ENCODE measurements around the gene GDI1. TPM values are rescaled to one million over a fixed set of nuclear protein-coding genes. Genes with fewer than 3 reads are reported as not detected.

Gene GDI1
- total and polyA plus RNA-seq, 2 donors: 39.2 to 144 TPM

DNA sequence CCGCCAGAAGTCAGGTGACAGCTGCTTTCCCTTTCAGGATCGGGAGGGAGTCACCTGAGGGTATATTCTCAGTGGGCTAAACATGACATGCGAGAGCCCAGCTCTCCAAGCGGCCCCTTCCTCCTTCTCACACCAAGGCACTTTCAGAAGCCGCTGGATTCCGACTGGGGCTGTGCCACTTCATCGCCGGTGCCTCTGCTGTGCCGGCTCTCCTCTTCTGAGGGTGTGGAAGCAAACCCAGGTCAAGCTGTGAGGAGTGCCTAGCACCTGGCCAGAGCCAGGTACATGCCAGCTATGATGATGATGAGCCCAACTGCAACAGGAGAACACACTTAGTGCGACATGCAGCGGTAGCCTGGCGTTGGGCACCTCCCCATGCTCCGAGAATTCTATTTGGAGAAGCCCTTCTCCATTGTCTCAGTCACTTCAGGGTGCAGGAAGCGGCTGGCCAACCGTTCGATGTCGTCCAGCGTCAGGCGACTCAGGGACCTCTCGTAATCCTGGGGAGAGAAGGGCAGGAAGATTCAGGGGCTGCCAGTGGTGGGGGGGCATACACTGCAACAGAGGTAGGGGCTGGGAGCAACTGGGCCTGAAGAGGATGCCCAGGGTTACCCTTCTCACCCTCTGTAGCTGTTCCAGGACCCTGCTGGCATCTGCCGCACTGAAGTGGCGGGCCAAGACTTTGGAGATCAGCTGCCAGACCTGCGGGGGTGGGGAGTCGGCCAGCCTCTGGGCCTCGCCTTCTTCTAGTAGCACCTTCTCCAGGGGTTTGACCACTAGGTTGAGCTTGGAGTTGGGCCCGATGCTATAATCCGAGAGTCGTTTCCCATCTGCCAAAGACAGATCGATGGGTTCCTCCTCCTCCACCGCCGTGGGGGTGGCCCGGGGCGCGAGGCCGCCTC lies 48.4 kb downstream of the GDI1 start:
- DNase-seq (ENCODE audit: low read depth in 6 of 9, low spot score in 9 of 9): no peak
- peaks cover 8 to 26% of the 10 kb centered on the region in 2 donors for H3K4me1 ChIP-seq (ENCODE audit: control insufficient read depth in 2 of 2, insufficient read depth in 2 of 2, low read length in 2 of 2)

DNA sequence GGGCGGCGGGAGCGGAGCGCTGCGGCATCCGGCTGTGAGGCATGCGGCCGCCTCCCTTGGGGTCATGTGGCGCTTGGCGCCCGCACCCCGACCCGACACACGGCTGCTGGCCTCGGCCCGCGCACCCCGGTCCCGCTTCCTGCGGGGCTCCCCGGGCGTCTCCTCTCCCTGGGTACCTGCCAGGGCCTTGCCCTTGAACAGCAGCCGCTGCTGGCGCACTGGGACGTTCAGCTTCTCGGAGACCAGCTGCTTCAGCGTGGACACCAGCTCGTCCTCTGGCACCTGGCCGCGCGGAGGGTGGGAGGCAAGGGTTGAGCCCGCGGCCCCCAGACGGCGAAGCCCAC lies 49.1 kb downstream of the GDI1 start:
- peak overlapping the region; percentile 56 to 70 for H3K4me3 ChIP-seq (ENCODE audit: low read length in 2 of 2)
- peaks cover 0 to 18% of the 10 kb centered on the region in 2 donors for H3K9me3 ChIP-seq (ENCODE audit: control insufficient read depth in 2 of 2, insufficient read depth in 1 of 2, low read length in 1 of 2)
- peaks cover 8 to 29% of the 10 kb centered on the region in 2 donors for H3K4me1 ChIP-seq (ENCODE audit: control insufficient read depth in 2 of 2, insufficient read depth in 2 of 2, low read length in 2 of 2)
- H3K36me3 ChIP-seq (ENCODE audit: control insufficient read depth in 2 of 2, insufficient read depth in 2 of 2, low read length in 1 of 2): peaks cover 18 to 22% of the 10 kb centered on the region in 2 donors
- WGBS: under 1% methylated on average over 32 of the region's 35 CpGs
- peak overlapping the region in 1 of 2 donors; percentile 74 for H3K27ac ChIP-seq (ENCODE audit: low read depth in 1 of 2, low read length in 1 of 2)
- DNase-seq (ENCODE audit: low read depth in 6 of 9, low spot score in 9 of 9): peak in 2 of 9 donors; percentile 19 to 34
- no peaks in the 10 kb centered on the region for H3K27me3 ChIP-seq (ENCODE audit: control insufficient read depth in 2 of 2, insufficient read depth in 1 of 2, low read length in 1 of 2)

More for the DNA sequence above, 48.4 kb downstream of the GDI1 start:
- peaks cover 0 to 18% of the 10 kb centered on the region in 2 donors for H3K9me3 ChIP-seq (ENCODE audit: control insufficient read depth in 2 of 2, insufficient read depth in 1 of 2, low read length in 1 of 2)
- H3K4me3 ChIP-seq (ENCODE audit: low read length in 2 of 2): peak overlapping the region; percentile 34 to 70
- 64% methylated on average over 35 of the region's 35 CpGs for WGBS
- peaks cover 18 to 22% of the 10 kb centered on the region in 2 donors for H3K36me3 ChIP-seq (ENCODE audit: control insufficient read depth in 2 of 2, insufficient read depth in 2 of 2, low read length in 1 of 2)
- no peaks in the 10 kb centered on the region for H3K27me3 ChIP-seq (ENCODE audit: control insufficient read depth in 2 of 2, insufficient read depth in 1 of 2, low read length in 1 of 2)
- H3K27ac ChIP-seq (ENCODE audit: low read depth in 1 of 2, low read length in 1 of 2): no peak overlapping the region

DNA sequence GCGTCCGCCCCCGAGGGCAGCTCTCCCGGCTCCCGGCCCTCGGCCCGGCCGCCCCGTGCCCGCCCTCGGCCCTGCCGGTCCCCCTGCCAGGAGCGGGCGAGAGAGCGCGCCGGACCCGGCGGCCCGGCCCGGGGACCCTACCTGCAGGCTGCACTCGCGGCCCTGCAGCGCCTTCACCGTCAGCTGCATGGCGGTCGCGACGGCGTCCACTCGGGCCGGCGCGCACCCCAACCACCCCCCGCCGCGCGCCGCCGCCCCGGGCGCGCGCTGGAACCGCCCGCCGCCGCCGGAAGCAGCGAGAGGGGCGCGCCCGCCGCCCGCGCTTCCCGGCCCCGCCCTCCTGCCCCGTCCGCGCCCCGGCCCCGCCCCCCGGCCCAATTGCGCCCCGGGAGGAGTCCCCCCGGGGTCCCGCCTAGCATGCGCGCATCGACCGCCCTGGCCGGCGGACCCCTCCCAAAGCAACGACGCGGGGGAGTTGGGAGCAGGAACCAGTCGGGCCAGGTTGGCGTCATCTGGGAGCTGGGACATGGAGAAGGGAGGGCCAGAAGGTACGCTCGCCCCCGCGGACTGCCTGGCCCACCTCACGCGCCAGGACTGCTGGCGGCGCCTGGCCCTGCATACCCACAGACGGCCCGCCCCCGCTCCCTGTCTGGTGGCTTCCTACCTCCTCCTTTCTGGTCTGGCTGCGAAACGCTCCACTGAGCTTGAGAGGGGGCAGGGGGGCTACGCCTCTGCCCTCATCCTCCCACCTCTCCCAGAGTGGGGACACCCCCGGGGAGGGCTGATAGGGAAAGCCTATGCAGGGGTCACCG lies 49.6 kb downstream of the GDI1 start, which contains the start of gene UBL4A:
UBL4A (minus strand) TSS at position 220 of the 812 bp plus-strand sequence; CDS start at position 189, 31 bp downstream.
- WGBS: 1% methylated on average over 65 of the region's 95 CpGs
- no peaks in the 10 kb centered on the region for H3K27me3 ChIP-seq (ENCODE audit: control insufficient read depth in 2 of 2, insufficient read depth in 1 of 2, low read length in 1 of 2)

DNA sequence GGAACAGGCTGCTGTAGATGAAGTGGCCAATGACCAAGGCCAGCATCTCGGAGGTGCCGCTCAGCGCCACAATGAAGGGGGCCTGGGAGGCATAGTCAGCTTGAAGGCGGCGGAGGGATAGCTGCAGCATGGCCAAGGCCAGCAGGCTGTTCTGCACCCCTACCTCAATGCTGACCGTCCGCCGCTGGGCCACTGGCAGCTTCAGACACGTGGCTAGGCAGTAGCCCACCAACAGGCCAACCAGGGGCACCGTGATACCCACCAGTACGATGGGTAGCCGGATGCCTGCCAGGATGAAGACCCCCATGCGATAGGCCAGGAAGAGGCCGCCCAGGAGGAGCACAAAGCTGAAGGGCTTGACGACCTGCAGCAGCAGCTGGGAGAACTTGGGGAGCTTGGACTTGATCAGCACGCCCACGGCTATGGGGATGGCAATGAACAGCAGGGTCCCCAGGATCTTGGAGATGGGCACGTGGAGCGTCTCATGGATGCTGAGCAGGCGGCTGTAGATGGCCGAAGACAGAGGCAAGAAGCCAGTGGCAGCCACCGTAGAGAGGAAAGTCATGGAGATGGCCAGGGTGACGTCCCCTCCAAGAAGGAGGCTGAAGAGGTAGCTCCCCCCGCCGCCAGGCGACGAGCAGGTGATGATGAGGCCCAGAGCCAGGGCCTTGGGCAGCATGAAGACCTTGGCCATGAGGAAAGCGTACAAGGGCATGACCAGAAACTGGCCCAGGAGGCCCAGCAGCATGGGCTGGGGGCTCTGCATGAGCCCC lies 50.8 kb downstream of the GDI1 start:
- H3K36me3 ChIP-seq (ENCODE audit: control insufficient read depth in 2 of 2, insufficient read depth in 2 of 2, low read length in 1 of 2): peaks cover 18 to 22% of the 10 kb centered on the region in 2 donors
- H3K27ac ChIP-seq (ENCODE audit: low read depth in 1 of 2, low read length in 1 of 2): no peak overlapping the region
- H3K27me3 ChIP-seq (ENCODE audit: control insufficient read depth in 2 of 2, insufficient read depth in 1 of 2, low read length in 1 of 2): no peaks in the 10 kb centered on the region
- H3K4me3 ChIP-seq (ENCODE audit: low read length in 2 of 2): no peak overlapping the region
- WGBS: over 99% methylated on average over 28 of the region's 28 CpGs
- H3K4me1 ChIP-seq (ENCODE audit: control insufficient read depth in 2 of 2, insufficient read depth in 2 of 2, low read length in 2 of 2): peaks cover 8 to 28% of the 10 kb centered on the region in 2 donors
- H3K9me3 ChIP-seq (ENCODE audit: control insufficient read depth in 2 of 2, insufficient read depth in 1 of 2, low read length in 1 of 2): peaks cover 0 to 18% of the 10 kb centered on the region in 2 donors
- no peak for DNase-seq (ENCODE audit: low read depth in 6 of 9, low spot score in 9 of 9)

More for the DNA sequence above, 49.6 kb downstream of the GDI1 start, which contains the start of gene UBL4A:
- Histone ChIP-seq H3K4me3 (ENCODE audit: low read length in 2 of 2) (peak within 1 kb of the TSS; percentile 56 to 70), H3K36me3 (ENCODE audit: control insufficient read depth in 2 of 2, insufficient read depth in 2 of 2, low read length in 1 of 2) (peaks cover 18 to 22% of the 10 kb centered on the region in 2 donors), H3K4me1 (ENCODE audit: control insufficient read depth in 2 of 2, insufficient read depth in 2 of 2, low read length in 2 of 2) (peaks cover 8 to 32% of the 10 kb centered on the region in 2 donors), H3K27ac (ENCODE audit: low read depth in 1 of 2, low read length in 1 of 2) (peak within 1 kb of the TSS; percentile 37 to 74), H3K9me3 (ENCODE audit: control insufficient read depth in 2 of 2, insufficient read depth in 1 of 2, low read length in 1 of 2) (peaks cover 0 to 18% of the 10 kb centered on the region in 2 donors)
- peak in 4 of 9 donors; percentile 21 to 56 (median 36) for DNase-seq (ENCODE audit: low read depth in 6 of 9, low spot score in 9 of 9)

DNA sequence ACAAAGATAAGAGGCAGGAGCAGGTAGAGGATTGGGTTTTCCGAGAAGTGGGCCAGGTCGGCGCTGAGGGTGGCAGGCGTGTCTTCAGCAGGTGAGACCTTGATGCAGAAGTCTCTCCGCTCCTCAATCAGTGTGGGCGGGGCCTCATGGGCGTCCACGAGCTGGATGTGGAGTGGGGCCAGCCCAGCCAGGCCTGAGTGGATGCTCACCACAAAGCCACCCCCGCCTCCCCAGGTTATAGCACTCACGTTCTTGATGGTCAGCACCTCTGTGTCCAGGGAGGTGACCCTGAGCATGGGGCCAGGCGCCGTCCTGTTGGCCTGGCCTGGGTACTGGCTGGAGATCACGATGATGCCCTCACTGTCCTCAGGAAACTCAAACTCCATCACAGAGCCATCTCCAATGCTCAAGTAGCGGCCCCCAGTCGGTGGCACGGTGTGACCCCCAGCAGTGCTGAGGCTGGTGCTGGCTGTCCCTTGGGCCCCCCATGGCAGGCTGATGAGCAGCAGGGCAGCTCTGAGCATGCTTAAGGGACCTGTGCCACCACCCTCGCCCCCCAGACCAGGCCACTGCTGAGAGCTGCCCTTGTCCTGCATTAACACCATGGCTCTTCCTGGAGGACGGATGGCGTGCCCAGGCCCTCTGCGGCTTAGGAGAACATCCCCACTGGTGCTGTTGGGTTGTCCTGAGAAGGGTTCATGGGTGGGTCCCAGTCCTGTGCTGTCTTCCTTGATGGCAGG lies 51.6 kb downstream of the GDI1 start:
- H3K4me3 ChIP-seq (ENCODE audit: low read length in 2 of 2): no peak overlapping the region
- peaks cover 0 to 18% of the 10 kb centered on the region in 2 donors for H3K9me3 ChIP-seq (ENCODE audit: control insufficient read depth in 2 of 2, insufficient read depth in 1 of 2, low read length in 1 of 2)
- H3K36me3 ChIP-seq (ENCODE audit: control insufficient read depth in 2 of 2, insufficient read depth in 2 of 2, low read length in 1 of 2): peaks cover 18 to 22% of the 10 kb centered on the region in 2 donors
- H3K4me1 ChIP-seq (ENCODE audit: control insufficient read depth in 2 of 2, insufficient read depth in 2 of 2, low read length in 2 of 2): peaks cover 8 to 28% of the 10 kb centered on the region in 2 donors
- no peak overlapping the region for H3K27ac ChIP-seq (ENCODE audit: low read depth in 1 of 2, low read length in 1 of 2)
- WGBS: 97% methylated on average over 20 of the region's 20 CpGs
- DNase-seq (ENCODE audit: low read depth in 6 of 9, low spot score in 9 of 9): no peak
- no peaks in the 10 kb centered on the region for H3K27me3 ChIP-seq (ENCODE audit: control insufficient read depth in 2 of 2, insufficient read depth in 1 of 2, low read length in 1 of 2)

DNA sequence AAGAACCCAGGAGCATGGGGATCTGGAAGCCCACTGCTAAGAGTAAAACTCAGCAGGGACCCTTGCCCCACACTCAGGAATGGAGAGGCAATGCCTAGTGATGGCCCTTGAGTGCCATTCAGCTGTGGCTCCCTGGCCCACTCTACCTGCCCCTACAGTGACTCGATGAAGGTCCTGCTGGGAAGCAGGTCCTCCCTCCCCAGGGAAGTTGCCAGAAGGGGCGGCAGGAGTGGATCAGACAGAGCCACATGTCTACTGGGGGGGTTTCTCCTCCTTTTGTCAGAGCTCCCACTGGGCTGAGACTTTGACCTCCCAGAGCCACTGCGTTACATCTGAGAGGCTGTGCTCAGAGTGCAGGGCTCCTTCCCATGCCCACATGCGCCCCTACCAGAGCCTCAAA lies 52.2 kb downstream of the GDI1 start:
- Histone ChIP-seq H3K36me3 (ENCODE audit: control insufficient read depth in 2 of 2, insufficient read depth in 2 of 2, low read length in 1 of 2) (peaks cover 11 to 21% of the 10 kb centered on the region in 2 donors), H3K27me3 (ENCODE audit: control insufficient read depth in 2 of 2, insufficient read depth in 1 of 2, low read length in 1 of 2) (no peaks in the 10 kb centered on the region), H3K27ac (ENCODE audit: low read depth in 1 of 2, low read length in 1 of 2) (peak overlapping the region in 1 of 2 donors; percentile 18), H3K4me3 (ENCODE audit: low read length in 2 of 2) (peak overlapping the region in 1 of 2 donors; percentile 67), H3K4me1 (ENCODE audit: control insufficient read depth in 2 of 2, insufficient read depth in 2 of 2, low read length in 2 of 2) (peaks cover 8 to 28% of the 10 kb centered on the region in 2 donors), H3K9me3 (ENCODE audit: control insufficient read depth in 2 of 2, insufficient read depth in 1 of 2, low read length in 1 of 2) (peaks cover 0 to 18% of the 10 kb centered on the region in 2 donors)
- no peak for DNase-seq (ENCODE audit: low read depth in 6 of 9, low spot score in 9 of 9)
- WGBS: 99% methylated on average over 4 of the region's 4 CpGs

DNA sequence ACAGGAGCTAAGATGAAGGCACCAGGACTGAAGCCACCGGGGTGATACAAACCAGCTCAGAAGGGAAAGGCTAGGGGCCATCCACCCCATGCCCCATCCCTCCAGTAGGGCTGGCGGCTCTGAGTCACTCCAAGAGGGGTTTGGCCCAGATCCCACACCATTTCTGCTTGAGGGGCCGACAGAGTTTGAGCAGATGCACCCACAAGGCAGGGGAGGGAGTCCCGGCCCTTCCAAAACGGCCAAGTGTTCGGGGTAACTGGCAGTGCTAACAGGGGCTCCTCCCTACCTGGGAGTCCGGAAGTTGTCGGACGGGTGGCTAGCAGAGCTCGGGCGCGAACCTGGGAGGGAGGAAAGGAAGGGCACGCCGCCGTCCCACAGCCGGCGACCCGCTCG lies 53.1 kb downstream of the GDI1 start:
- peak overlapping the region; percentile 32 to 94 for H3K27ac ChIP-seq (ENCODE audit: low read depth in 1 of 2, low read length in 1 of 2)
- under 1% methylated on average over 19 of the region's 19 CpGs for WGBS
- H3K9me3 ChIP-seq (ENCODE audit: control insufficient read depth in 2 of 2, insufficient read depth in 1 of 2, low read length in 1 of 2): peaks cover 0 to 18% of the 10 kb centered on the region in 2 donors
- H3K4me1 ChIP-seq (ENCODE audit: control insufficient read depth in 2 of 2, insufficient read depth in 2 of 2, low read length in 2 of 2): peaks cover 8 to 27% of the 10 kb centered on the region in 2 donors
- H3K36me3 ChIP-seq (ENCODE audit: control insufficient read depth in 2 of 2, insufficient read depth in 2 of 2, low read length in 1 of 2): peaks cover 4 to 12% of the 10 kb centered on the region in 2 donors
- DNase-seq (ENCODE audit: low read depth in 6 of 9, low spot score in 9 of 9): peak in 1 of 9 donors; percentile 30
- H3K4me3 ChIP-seq (ENCODE audit: low read length in 2 of 2): peak overlapping the region; percentile 57 to 67
- H3K27me3 ChIP-seq (ENCODE audit: control insufficient read depth in 2 of 2, insufficient read depth in 1 of 2, low read length in 1 of 2): no peaks in the 10 kb centered on the region

All from thymus (tissue), 11 donors.